ENCODE data around the gene NAA10.
A peak's percentile ranks its signal among the peaks of the same experiment; 100 is the strongest.

Gene NAA10

DNA sequence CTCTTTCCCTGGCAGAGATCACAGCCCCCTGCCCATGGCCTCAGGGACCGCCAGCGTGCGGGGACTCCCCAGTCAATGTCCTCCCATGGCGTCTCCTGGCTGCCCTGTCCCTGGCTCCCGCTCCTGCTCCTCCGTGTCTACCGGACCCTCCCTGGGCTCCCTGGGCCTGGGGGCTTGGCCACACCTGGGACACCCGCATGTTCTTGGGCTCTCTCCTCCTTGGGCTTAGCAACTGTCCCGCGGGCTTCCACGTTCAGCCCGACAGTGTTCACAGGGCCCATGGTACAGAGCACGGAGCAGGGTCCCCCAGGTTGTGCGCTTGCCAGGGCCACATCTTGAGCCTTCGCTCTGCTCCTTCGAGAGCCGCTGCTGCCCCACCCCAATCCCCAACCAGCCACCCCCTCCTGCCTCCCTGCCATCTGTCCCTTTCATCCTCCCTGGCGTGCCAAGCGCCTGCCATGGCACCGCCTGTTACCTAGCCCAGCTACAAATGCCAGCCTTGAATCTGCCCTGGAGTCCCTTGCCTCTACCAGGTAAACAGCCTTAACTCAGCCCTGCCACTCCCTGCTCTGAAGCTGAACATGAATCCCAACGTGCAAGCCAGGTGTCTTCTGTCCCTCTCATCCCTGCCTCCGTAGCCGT lies 26.5 kb downstream of the NAA10 start:
- DNase-seq, result no peak

DNA sequence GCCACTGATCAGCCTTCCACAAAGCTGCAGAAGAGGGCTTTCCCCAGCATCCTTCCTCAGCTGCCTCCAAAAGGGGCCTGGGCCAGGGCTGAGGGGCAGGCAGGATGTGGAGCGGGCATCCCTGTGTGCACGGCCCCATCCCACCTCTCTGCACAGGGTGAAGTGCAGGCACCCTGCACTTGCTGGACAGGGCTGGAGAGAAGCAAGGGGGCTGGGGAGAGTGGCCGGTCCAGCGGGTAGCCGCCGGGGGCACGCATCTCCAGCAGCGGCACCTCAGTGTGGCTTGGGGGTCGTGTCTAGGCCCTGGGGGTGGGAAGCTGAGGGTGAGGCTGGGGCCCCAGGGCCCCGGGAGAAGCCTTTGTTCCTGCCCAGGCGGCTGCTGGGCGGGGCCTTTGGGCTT lies 27.4 kb downstream of the NAA10 start:
- no peak for DNase-seq

DNA sequence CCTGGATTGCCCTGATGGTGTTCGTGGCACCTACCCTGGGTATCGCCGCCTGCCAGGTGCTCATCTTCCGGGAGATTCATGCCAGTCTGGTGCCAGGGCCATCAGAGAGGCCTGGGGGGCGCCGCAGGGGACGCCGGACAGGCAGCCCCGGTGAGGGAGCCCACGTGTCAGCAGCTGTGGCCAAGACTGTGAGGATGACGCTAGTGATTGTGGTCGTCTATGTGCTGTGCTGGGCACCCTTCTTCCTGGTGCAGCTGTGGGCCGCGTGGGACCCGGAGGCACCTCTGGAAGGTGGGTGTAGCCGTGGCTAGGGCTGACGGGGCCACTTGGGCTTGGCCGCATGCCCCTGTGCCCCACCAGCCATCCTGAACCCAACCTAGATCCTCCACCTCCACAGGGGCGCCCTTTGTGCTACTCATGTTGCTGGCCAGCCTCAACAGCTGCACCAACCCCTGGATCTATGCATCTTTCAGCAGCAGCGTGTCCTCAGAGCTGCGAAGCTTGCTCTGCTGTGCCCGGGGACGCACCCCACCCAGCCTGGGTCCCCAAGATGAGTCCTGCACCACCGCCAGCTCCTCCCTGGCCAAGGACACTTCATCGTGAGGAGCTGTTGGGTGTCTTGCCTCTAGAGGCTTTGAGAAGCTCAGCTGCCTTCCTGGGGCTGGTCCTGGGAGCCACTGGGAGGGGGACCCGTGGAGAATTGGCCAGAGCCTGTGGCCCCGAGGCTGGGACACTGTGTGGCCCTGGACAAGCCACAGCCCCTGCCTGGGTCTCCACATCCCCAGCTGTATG lies 28.5 kb downstream of the NAA10 start:
- DNase-seq, result no peak

DNA sequence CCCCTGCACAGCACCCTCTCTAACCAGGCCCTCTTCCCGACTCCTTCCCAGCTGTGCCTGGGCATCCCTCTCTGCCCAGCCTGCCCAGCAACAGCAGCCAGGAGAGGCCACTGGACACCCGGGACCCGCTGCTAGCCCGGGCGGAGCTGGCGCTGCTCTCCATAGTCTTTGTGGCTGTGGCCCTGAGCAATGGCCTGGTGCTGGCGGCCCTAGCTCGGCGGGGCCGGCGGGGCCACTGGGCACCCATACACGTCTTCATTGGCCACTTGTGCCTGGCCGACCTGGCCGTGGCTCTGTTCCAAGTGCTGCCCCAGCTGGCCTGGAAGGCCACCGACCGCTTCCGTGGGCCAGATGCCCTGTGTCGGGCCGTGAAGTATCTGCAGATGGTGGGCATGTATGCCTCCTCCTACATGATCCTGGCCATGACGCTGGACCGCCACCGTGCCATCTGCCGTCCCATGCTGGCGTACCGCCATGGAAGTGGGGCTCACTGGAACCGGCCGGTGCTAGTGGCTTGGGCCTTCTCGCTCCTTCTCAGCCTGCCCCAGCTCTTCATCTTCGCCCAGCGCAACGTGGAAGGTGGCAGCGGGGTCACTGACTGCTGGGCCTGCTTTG lies 29.2 kb downstream of the NAA10 start:
- no peak for DNase-seq

DNA sequence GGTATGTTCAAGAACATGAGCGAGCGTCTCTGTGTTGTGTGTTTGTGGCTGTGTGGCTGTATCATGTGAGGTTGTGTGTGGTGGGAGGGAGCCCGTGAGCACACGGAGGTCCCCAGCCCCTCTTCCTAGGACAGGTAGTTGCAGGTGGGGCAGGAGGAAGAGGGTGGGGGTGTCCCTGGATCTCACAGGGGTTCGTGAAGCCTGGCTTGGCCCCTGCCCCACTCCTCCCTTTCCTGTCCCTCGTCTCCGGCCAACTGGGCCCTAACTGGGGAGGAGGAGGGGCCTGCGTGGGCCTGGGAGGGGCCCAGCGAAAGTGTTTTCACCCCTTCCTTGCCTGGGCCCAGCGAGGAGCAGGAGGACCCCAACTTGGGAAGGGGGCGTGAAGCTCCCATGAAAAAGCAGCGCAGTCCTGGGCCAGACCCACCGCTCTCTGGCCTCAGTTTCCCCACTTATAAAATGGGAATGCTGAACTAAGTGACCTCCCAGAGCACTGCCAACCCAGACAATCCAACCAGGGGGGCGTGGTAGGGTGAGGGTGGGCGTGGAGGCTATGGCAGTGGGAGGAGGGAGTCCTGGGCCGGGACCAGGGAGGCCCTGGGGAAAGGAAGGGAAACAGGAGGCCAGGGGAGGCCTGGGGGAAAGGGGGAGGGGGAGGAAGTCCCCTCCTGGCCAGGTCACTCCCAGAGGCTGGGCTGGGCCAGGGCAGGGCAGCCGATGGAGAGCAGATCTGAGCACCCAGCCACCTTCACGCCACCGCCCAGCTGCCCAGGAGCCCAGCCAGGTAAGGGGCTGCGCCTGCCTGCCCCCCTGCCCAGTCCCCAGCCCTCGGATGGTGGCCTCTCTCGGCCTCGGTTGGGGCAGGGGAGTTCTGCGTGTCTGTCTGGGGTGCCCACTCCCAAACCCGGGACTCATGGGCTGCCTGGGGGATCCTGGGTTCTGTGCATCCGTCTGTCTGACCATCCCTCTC lies 30.6 kb downstream of the NAA10 start, which contains the start of gene AVPR2:
TSS of gene AVPR2 (plus strand) at position 683 of the 967 bp plus-strand sequence. CDS start 473 bp downstream, outside the sequence.
- DNase-seq, result no peak

DNA sequence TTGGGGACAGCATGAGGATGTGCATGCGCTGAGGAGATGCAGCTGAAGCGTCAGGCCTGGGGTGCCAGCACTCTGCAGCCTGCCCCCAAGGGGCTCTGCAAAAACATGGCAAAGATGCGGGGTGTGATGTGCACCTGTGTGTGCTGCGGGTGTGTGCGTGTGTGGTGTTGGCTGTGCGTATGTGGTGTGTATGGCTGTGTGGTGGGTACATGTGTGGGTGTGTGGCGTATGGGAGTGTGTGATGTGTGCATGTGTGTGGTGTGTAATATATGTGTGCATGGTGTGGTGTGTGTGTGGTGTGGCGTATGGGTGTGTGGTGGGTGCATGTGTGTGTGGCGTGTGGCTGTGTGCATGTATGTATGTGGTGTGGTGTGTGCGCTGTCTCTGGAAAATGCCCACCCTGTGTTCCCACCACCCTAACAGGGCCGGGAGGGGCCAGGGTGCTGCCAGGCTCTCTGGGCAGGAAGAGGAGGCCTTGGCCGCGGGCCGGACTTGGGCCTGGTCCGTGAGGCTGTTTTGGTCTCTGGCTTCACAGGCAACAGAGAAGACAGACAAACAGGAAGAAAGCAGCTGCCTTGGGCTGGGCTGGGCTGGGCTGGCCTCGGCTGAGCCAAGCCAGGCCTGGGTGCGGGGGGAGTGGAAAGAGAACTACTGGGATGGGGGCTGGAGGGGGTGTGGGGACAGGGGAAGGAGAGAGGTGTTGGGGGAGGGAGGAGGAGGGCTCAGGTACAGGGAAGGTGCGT lies 31.4 kb downstream of the NAA10 start:
- DNase-seq, result no peak

DNA sequence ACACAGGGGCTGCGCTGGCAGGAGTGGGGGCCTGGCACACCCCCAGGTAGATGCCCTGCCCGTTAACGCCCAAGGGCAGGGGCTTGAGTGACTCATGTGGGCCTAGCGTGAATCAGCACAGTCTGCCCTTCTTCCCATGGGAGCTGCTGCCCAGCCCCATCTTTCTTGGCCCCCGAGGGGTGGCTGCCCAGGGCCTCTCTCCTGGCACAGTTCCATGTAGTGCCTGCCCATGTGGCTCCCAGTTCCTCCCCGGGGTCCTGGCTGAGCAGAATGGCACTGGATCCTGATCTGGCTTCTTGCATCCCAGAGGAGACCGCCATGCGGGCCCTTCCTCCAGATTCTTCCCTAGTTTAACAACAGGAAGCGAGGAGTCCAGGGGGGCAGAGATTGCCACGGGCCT lies 32.5 kb downstream of the NAA10 start:
- no peak for DNase-seq

DNA sequence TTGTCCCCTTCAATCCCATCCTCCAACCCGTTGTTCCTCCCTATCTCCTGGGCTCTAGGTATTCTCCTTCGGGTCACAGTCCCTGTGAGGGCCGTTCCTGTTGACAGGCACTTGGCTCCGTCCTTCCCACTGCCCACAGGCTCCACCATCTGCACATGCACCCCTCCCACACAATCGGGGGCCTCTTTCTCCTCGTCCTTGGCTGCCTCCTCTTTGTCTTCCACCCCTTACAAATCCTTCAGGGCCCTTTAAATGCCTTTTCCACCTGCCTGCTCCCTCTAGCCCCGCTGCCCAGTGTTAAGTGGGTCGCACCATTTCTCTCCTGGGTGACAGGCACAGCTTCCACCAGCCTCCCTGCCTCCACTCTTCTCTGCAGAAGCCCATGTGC lies 33.1 kb downstream of the NAA10 start:
- DNase-seq, result no peak

DNA sequence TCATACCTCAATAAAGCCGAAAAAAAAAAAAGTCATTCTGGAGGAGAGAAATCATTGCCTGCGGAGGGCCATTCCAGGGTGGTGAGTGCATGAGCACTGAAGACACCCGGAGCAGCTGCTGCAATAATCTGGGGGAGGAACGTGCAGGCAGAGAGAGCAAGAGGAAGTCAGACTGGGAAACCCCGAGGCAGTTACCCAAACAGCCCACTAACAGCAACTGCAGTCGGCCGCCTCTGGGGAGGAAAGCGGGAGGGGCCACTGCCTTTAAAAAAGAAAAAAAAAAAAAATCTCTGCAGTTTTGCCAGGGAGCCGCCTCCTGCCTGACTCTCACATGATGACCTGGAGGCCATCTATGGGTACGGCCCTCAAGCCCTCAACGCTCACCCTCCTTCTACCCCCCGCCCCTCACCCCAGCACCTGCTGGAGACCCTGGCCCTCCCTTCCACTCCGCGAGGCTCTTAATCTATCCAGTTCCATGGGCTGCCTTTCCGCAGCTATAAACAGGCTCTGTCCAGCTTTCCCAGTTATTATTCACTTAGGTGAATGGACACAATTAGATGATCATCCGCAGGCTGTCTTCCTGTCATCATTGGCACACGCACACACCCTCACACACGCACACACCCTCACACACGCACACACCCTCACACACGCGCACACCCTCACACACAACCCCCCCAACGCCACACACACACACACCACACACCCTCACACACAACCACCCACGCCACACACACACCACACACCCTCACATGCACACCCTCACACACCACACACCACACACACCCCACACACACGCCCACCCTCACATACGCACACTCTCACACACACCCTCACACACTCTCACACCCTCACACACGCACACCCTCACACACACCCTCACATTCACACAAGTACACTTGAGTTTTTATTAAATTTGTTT lies 33.7 kb downstream of the NAA10 start:
- peak; percentile 16 to 79 (median 43) for DNase-seq

DNA sequence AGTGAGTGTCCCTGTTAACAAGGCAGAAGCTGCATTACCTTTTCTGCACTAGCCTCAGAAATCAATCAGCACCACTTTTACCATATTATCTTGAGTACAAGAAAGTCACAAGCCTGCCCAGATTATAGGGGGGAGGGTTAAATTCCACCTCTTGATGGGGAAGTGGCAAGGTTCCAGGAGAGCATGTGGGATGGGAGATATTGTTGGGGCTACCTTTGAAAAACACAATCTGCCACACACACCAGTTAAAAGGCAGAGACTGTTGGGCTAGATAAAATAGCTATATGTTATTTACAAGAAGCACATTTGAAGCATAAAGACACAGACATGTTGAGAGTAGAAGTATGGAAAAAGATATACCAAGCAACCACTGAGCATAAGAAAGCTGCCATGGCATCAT lies 36.9 kb downstream of the NAA10 start:
- no peak for DNase-seq

DNA sequence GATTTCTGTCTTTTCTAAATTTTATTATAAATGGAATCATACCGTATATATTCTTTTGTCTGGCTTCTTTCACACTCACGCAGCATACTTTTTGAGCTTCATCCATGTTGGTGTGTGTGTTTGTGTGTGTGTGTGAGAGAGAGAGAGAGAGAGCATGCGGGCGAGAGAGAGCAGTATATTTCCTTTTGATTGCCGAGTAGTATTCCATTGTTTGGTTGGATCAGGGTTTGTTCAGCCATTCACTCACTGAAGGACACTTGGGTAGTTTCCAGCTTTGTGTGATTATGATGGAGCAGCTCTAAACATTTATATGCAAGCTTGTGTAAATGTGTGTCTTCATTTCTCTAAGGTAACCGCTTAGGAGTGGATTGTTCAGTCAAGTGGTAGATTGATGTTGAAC lies 45.7 kb downstream of the NAA10 start:
- DNase-seq, result no peak

DNA sequence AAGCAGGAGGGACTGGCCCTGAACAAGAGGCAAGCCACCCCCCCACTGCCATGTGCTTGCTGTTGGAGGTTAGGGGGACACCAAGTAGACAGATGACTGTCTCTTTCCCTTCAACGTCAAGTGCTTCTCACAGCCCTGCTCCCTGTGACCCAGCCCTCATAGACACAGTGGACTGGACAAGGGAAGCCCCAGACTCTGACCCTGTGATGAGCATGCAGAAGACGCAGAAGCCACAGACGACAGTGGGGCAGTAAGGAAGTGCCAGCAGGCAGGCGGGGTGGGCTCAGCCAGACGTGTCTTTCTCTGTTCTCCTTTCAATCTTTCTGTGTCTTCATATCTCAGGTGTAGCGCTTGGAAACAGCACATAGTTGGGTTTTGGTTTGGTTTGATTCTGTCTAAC lies 46.5 kb downstream of the NAA10 start:
- no peak for DNase-seq

DNA sequence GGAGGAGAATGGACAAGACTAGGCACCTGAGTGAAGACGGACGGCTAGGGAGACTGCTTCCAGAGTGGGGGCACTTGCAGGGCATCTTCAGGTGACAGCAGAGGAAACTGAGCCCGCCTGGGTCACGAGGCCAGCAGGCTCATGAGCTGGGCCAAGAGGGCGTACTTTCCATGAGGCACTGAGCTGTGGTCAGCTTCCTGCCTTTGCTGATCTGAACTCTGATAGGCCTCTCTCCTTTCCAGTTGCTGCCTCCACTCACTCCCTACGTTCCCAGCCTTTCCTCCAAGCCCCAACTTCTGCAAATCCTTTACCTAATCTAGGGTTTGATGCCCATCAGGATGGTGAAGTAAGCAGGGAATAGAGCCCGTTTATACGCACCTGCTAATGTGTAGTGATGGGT lies 47.5 kb downstream of the NAA10 start:
- DNase-seq, result no peak

DNA sequence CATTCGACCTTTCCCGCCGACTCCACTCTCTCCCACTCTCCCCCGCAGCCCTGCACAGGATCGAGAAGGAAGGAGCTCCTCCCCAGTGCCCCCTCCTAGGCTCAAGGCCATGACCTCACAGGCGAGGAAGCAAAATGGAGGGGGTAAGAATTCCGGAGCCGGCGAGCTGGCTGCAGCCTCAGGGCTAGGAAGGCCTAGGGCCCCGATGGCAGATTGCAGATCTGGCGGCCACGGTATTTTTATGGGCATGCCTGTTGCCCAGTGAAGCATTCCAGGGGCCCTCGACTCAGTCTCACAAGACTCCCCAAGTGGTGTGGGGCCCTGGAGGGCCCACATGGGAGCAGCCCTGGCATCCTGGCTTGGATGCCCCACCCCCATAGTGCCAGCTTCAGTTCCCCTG lies 47.9 kb downstream of the NAA10 start:
- DNase-seq, result no peak

DNA sequence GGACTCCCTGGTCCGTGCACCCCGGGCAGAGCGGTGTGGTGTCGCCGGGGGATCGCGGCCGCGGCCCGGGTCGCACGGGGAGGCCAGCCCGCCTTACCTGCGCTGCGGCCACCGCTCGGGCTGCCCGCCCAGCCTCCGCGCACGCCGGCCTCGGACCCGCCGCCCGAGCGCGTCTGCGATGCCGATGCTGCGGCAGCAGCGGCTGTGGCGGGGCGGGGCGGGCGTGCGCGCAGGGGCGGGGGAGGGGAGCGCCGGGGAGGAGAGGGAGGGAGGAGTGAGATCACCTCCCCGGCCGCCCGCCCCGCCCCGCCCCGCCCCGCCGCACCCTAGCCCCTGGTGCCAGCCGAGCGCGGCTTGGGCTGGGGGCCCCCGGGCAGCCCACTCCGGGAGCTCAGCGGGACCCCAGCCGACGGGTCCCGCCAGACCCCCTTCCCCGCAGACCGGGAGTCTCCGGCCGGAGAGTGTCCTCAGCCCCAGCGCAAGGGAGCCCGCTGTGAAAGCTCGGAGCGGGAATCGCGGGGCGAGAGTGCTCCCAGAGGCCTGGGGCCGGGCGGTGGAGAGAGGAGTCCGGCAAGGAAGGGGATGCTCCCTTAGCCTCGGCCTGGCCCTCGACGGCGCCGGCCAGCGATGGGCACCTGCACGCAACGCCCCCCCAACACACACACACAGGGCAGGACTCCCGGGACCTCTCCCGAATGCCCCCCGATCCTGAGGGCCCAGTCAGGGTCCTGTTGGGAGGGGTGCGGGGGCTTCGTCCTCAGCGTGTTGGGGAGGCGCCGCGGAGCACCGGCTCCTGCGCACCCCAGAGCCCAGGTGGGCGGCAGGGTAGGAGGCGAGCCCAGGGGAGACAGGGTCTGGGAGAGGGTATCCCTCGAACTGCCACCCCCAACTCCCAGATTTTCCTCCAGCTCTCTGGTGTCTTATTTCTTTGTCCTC lies 48.6 kb downstream of the NAA10 start, which contains the start of gene L1CAM:
TSS of gene L1CAM (minus strand) at position 206 of the 936 bp plus-strand sequence. CDS start 10,337 bp downstream, outside the sequence.
- DNase-seq, result peak in 1 of 5 donors; percentile 27

DNA sequence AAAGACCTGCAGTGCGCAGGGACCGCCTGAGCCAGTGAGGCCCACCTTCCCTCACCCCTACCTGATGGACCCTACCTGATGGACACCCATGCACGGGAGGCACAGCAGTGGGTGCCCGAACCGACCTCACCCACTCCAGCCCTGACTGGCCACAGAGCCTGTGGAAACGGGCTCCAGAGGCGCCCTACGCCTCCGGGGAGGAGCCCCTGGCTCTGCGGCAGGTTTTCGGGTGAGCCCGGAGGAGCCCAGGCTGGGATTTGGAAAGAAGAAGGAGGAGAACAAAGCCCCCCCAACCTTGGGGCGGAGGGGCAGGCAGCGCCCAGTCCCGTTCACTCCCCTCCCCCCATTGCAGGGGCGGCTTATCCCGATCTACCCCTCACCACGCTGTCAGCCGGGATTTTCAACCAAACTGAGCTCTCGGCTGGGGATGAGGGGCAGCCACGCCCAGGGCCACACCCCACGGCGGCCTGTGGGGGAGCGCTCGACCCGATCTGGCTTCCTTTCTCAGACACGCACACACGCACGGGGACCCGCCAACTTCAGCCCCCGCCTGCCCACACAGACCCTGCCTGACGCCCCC lies 49.5 kb downstream of the NAA10 start:
- DNase-seq, result no peak

DNA sequence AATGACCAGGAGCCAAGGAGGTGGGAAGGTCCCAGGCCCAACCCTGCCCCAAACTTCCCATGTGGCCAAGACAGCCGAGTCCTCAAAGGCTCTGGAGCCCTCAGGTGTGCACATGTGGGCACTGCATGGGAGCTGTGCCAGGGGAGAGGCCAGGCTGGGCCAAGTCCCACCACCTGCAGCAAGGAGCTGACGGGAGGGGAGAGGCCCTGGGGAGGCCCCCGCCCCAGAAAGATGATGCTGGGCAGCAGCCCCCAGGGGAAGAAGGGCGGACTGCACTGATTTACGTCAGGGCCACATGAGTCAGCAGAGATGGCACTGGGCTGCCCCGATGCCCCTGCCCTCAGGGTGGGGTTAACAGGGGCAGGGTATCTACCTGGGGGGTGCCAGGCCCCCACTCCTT lies 50.2 kb downstream of the NAA10 start:
- DNase-seq, result no peak

DNA sequence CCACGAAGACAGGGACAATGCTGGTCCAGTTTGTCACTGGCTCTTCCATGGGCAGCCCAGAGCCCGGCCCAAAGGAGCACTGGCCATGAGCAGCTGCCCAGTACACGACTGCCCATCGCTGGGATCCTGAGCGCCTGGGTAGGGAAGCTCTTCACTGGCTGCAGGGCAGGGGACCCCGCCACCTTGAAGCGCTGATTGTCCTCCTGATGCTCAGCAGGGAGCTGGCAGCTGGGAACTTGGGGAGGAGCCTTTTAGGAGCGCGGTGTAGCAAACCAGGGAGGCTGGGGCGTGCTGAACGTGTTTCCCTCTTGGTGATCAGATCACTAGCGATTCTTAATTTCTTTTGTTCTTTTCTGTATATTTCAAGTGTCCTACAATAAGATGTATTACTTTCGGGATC lies 50.7 kb downstream of the NAA10 start:
- no peak for DNase-seq

DNA sequence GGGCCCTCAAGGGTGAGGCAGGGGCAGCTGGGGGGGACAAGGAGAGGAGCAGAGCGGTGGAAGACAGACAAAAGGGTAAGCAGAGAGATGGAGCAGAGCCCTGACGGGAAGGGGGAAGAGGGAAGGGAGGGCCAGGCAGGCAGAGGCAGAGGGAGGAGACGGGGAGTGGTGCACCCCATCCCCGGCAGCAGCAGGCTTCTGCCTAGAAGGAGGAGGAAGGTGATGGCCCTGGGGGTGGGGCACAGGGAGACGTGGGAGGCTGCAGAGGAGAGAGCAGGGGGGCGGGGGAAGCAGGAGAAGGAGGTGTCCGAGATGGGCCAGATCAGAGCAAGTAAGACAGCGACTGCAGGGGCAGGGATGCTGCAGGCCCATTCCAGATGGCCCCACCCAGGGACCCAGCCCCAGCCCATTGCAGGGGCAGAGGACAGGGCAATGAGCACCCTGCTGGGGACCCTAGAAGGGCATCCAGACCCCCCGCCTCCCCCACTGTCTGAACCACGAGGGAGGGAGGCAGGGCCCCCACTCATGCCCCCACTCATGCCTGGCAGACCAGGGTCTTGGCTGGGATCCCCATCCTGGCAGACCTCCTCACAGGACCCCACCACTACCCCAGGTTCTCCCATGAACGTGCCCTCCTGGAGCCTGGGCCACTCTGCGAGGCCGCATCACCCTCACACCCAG lies 51.5 kb downstream of the NAA10 start:
- DNase-seq, result no peak

Data from T-helper 1 cell (primary cell).